GM23248 (cell line): ENCODE data around the gene MRPL38.
"Not testable (repeated sequence)": the region's sequence is repeated elsewhere in the genome, so short reads cannot be mapped to it uniquely, and the experiment has no call there.

Experiments
- EZH2 ChIP-seq: fragments of 200-600 bp; sonication (generic); IDR thresholded peaks from 2 replicates; pipeline ENCODE4 v1.6.1; 2018; ENCODE audit warnings: antibody characterized with exemption, mild to moderate bottlenecking; ENCODE audit not compliant: insufficient read depth, poor library complexity, severe bottlenecking
- EZH2phosphoT487 ChIP-seq: fragments of 200-600 bp; sonication (generic); IDR thresholded peaks from 2 replicates; pipeline ENCODE4 v1.6.1; 2018; ENCODE audit warnings: antibody characterized with exemption, moderate library complexity, mild to moderate bottlenecking, low read depth; ENCODE audit not compliant: insufficient read depth

GRCh38 chr17:75864887-75865286 is 39.8 kb downstream of the MRPL38 start:
- TF ChIP-seq EZH2, EZH2phosphoT487: not testable (repeated sequence)
